Fibroblast of skin of abdomen (primary cell): ENCODE data around the gene PTX4.
"Not testable (repeated sequence)": the region's sequence is repeated elsewhere in the genome, so short reads cannot be mapped to it uniquely, and the experiment has no call there.

Experiments
- DNase-seq: peaks from one replicate; pipeline ENCODE4 v3.0.0-alpha.2; 2013

The PTX4 gene

GRCh38 chr16:1478937-1479336 lies 9.8 kb downstream of the PTX4 start:
- DNase-seq: not testable (repeated sequence)

GRCh38 chr16:1477033-1477432 lies 11.7 kb downstream of the PTX4 start:
- no peak for DNase-seq

GRCh38 chr16:1475552-1476114 lies 13.1 kb downstream of the PTX4 start:
- DNase-seq: no peak

- peak; percentile 85 for DNase-seq
These were observed 13.8 kb downstream of the PTX4 start, which contains the start of gene CLCN7 for GRCh38 chr16:1474796-1475551. Gene CLCN7, minus strand, starts transcription at chr16:1475028. Its CDS starts 54 bp downstream, at chr16:1474974.

- no peak for DNase-seq
These were observed 14.5 kb downstream of the PTX4 start for GRCh38 chr16:1474082-1474795.

- no peak for DNase-seq
These were observed 15.8 kb downstream of the PTX4 start for GRCh38 chr16:1472974-1473373.

GRCh38 chr16:1471569-1472194 lies 17.1 kb downstream of the PTX4 start:
- no peak for DNase-seq

GRCh38 chr16:1470481-1471251 lies 18.1 kb downstream of the PTX4 start:
- DNase-seq: no peak

GRCh38 chr16:1469693-1470201 lies 19.0 kb downstream of the PTX4 start:
- no peak for DNase-seq

- not testable (repeated sequence) for DNase-seq
These were observed 19.6 kb downstream of the PTX4 start for GRCh38 chr16:1469141-1469540.

- no peak for DNase-seq
These were observed 20.3 kb downstream of the PTX4 start for GRCh38 chr16:1468426-1468810.

GRCh38 chr16:1466968-1467521 lies 21.7 kb downstream of the PTX4 start:
- DNase-seq: no peak

GRCh38 chr16:1466054-1466453 lies 22.7 kb downstream of the PTX4 start:
- DNase-seq: no peak

- DNase-seq: no peak
These were observed 23.2 kb downstream of the PTX4 start for GRCh38 chr16:1465567-1465915.

- DNase-seq: no peak
These were observed 23.7 kb downstream of the PTX4 start for GRCh38 chr16:1464894-1465566.

- DNase-seq: no peak
These were observed 24.4 kb downstream of the PTX4 start for GRCh38 chr16:1464196-1464893.

GRCh38 chr16:1461146-1461545 lies 27.6 kb downstream of the PTX4 start:
- DNase-seq: no peak

- no peak for DNase-seq
These were observed 28.1 kb downstream of the PTX4 start for GRCh38 chr16:1460602-1461138.

- no peak for DNase-seq
These were observed 28.8 kb downstream of the PTX4 start for GRCh38 chr16:1459967-1460366.

- DNase-seq: no peak
These were observed 29.8 kb downstream of the PTX4 start for GRCh38 chr16:1458977-1459341.
